ENCODE results near the gene CFAP99.

Gene CFAP99

DNA sequence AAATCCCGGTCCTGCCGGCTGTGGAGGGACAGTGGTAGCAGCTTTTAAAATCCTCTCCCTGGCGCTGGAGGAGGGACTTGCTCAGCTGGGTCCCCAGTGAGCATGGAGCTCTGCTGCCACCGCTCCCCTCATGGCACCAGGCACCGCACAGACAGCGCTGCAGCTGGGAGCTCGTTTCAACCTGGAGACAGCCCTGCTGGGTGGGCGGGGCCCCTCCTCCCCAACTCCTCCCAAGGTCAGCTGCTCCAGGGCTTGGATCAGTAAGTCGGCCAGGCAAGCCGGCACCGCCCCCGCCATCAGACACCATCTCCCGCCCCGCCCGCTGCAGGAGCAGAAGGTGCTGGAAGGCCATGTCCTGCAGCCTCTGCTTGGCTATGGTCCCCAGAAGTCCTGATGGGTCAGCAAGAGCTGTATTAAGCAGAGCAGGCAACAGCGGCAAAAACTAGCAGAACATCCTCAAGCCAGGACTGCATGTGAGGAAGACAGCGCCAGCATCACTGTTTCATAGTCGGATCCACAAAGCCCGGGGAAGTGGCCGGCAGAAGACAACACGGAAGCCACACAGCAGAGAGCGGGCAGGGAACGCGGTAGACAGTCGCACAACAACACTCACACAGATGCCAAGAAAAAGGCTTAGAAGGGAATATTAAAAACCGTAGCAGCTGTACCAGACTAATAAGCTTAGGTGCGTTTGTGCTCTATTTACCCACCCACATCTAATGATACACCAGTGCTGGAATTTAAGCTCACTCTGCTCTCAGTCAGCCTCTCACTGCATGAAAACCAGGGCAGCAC is 16.5 kb upstream of the CFAP99 start:
- TF ChIP-seq, protein P1, sequence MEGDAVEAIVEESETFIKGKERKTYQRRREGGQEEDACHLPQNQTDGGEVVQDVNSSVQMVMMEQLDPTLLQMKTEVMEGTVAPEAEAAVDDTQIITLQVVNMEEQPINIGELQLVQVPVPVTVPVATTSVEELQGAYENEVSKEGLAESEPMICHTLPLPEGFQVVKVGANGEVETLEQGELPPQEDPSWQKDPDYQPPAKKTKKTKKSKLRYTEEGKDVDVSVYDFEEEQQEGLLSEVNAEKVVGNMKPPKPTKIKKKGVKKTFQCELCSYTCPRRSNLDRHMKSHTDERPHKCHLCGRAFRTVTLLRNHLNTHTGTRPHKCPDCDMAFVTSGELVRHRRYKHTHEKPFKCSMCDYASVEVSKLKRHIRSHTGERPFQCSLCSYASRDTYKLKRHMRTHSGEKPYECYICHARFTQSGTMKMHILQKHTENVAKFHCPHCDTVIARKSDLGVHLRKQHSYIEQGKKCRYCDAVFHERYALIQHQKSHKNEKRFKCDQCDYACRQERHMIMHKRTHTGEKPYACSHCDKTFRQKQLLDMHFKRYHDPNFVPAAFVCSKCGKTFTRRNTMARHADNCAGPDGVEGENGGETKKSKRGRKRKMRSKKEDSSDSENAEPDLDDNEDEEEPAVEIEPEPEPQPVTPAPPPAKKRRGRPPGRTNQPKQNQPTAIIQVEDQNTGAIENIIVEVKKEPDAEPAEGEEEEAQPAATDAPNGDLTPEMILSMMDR (IDR thresholded peaks at IDR 0.05; ENCODE audit: extremely low read depth, insufficient read depth, missing control alignments) = no peak
- no peak for DNase-seq (ENCODE audit: low spot score)
- in situ Hi-C loops (cut with MboI; ENCODE audit: low pct_unique_long_range_greater_than_20kb, low sequenced_read_pairs, unreplicated experiment) = no loop called here

DNA sequence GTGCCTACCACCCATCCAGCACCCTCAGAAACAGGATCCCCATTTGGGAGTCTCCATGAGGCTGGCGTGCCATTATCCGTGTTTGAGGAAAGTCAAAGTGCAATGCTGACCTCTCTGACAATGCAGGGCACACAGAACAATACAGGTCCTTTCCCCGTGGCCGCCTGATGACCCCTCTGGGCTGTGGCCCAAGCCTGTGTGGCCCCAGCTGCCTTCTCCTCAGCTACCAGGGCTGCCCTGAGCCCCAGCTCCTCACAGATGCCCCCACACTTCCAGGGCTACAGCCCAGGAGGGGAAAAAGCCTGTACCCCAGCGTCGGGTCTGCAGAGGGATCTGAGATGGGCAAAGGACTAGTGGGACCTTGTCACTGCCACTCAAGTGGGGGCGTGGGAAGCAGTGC is 15.8 kb upstream of the CFAP99 start:
- no peak for DNase-seq (ENCODE audit: low spot score)
- in situ Hi-C loops (cut with MboI; ENCODE audit: low pct_unique_long_range_greater_than_20kb, low sequenced_read_pairs, unreplicated experiment) = no loop called here
- TF ChIP-seq, protein P1 (IDR thresholded peaks at IDR 0.05; ENCODE audit: extremely low read depth, insufficient read depth, missing control alignments) = no peak

DNA sequence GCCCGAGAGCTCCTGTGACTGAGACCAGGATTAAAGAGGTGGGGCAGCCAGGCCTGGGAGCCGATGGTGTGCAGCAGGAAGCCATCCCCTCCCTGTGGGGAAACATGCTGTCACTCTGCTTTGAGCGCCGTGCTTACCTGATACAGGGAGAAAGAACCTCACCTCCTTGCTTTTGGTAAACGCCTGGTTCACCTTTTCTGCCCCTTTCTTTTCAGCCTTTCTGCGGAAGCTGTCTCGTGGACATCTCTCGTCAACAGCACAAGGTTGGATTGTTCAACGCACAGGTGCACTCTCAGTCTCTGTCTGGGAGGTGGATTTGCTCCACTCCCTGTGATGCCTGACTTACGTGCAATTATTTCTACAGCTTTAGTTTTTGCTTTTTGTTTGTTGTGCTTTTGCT is 12.3 kb upstream of the CFAP99 start:
- TF ChIP-seq, protein P1 (IDR thresholded peaks at IDR 0.05; ENCODE audit: extremely low read depth, insufficient read depth, missing control alignments) = no peak
- in situ Hi-C loops (cut with MboI; ENCODE audit: low pct_unique_long_range_greater_than_20kb, low sequenced_read_pairs, unreplicated experiment) = no loop called here
- no peak for DNase-seq (ENCODE audit: low spot score)

DNA sequence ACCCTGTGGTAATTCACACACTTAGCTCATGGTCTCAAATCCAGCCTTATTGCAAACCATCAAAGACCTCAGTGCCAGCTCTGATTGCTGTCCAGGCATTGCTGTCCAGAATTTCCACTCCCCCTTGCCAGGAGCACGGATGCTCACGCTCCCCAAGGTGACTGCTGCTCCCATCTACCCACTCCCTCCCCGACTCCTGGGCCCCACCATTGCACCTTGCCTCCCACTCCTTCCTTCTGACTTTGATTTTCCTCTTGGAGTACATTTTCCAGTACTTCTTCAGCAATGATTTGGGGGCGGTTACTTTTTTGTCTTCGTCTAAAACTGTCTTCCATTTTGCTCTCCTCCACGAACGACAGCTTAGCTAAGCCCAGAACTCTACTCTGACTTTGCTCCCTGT is 11.8 kb upstream of the CFAP99 start:
- in situ Hi-C loops (cut with MboI; ENCODE audit: low pct_unique_long_range_greater_than_20kb, low sequenced_read_pairs, unreplicated experiment) = no loop called here
- TF ChIP-seq, protein P1 (IDR thresholded peaks at IDR 0.05; ENCODE audit: extremely low read depth, insufficient read depth, missing control alignments) = no peak
- DNase-seq (ENCODE audit: low spot score) = no peak

DNA sequence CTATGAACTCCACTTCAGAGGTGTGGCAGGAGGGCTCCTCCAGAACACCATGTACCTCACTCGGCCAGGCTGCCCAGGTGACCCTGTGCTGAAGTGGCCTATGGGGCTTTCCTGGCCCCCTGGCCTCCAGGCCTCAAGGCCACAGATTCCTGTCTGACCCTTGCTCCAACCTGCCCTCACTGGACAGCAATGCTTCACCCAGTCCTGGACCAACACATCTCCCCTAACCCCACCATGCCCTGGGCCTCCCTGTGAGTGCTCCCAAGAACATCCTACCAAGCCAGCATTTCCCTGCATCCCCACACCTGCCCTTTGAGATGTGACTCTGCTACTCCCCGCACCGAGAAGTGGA is 10.8 kb upstream of the CFAP99 start:
- TF ChIP-seq, protein P1 (IDR thresholded peaks at IDR 0.05; ENCODE audit: extremely low read depth, insufficient read depth, missing control alignments) = no peak
- in situ Hi-C loops (cut with MboI; ENCODE audit: low pct_unique_long_range_greater_than_20kb, low sequenced_read_pairs, unreplicated experiment) = no loop called here
- no peak for DNase-seq (ENCODE audit: low spot score)

DNA sequence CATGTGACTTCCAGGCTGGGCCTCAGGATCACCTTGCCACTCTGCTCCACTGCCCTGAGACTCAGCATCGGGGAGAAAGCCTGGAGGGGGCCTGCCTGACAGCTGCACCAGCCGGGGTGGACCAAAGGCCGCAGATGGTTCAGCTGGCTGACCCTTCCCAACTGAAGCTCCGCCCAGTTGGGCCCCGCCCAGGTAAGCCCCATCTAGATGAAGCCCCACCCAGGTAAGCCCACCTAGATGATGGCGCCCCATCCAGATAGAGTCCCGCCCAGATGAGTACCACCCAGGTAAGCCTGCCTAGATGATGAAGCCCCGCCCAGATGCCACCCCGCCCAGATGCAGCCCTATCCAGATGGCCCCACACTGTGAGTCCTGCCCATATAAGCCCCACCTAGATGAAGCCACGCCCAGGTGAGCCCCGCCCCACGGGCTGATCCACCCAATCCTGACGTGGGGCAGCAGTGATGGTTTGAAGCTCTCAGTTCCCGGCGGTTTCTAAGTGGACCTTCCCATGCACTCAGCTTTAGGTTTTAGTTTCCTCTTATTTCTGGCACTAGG is 10.3 kb upstream of the CFAP99 start:
- in situ Hi-C loops (cut with MboI; ENCODE audit: low pct_unique_long_range_greater_than_20kb, low sequenced_read_pairs, unreplicated experiment) = no loop called here
- DNase-seq (ENCODE audit: low spot score) = no peak
- TF ChIP-seq, protein P1 (IDR thresholded peaks at IDR 0.05; ENCODE audit: extremely low read depth, insufficient read depth, missing control alignments) = no peak
